Activated B cell treated with CpG ODN at 0.5 μM for 24 hours (primary cell): ENCODE measurements around the gene HOXD13. TPM values are rescaled to one million over a fixed set of nuclear protein-coding genes. Genes with fewer than 3 reads are reported as not detected.

ENCODE experiments used
- ATAC-seq: fragments of 200-7000 bp; cut with Tn5 transposase; one replicate; pipeline ENCODE4 v1.10.0; 2021; ENCODE audit warnings: low read depth, mild to moderate bottlenecking, moderate library complexity
- CTCF ChIA-PET: fragments of 350-600 bp; sonication (Branson Sonifier 250); formaldehyde crosslinking; loops from one replicate; lab custom pipeline; 2021; ENCODE audit warnings: antibody characterized with exemption; lab: Charles Lee
- POLR2A ChIA-PET: fragments of 350-600 bp; sonication (Branson Sonifier 250); formaldehyde crosslinking; loops from one replicate; lab custom pipeline; 2021; ENCODE audit warnings: antibody characterized with exemption; lab: Charles Lee
- DNase-seq: peaks from one replicate; pipeline ENCODE4 v3.0.0; 2022
- H3K27ac Mint-ChIP-seq: one replicate; pipeline ENCODE4 v1.8.0; 2020; ENCODE audit warnings: mixed read lengths
- H3K27me3 Mint-ChIP-seq: one replicate; pipeline ENCODE4 v1.8.0; 2021; ENCODE audit warnings: mixed read lengths
- H3K36me3 Mint-ChIP-seq: one replicate; pipeline ENCODE4 v1.8.0; 2021; ENCODE audit warnings: low read depth, mixed read lengths
- H3K4me1 Mint-ChIP-seq: one replicate; pipeline ENCODE4 v1.8.0; 2021; ENCODE audit warnings: mixed read lengths
- H3K4me3 Mint-ChIP-seq: one replicate; pipeline ENCODE4 v1.8.0; 2020; ENCODE audit warnings: mild to moderate bottlenecking, mixed read lengths
- H3K9me3 Mint-ChIP-seq: one replicate; pipeline ENCODE4 v1.8.0; 2020; ENCODE audit warnings: mixed read lengths
- intact Hi-C: fragments of 100-400 bp; cut with micrococcal nuclease; formaldehyde crosslinking; loops from one replicate; pipeline ENCODE4 v1.15.1; 2024
- total RNA-seq: library from RNA; stranded (reverse); gene quantifications from 2 replicates; pipeline ENCODE4 v1.2.3, GENCODE V29; 2022
- TF ChIP-seq, protein P1 (sequence below): fragments of 200-600 bp; IDR thresholded peaks from one replicate; pipeline ENCODE4 v1.8.0; 2022; ENCODE audit warnings: antibody characterized with exemption, mild to moderate bottlenecking

The HOXD13 gene
- total RNA-seq, 1 donor from 2014 or later, result not detected

GRCh38 chr2:176118601-176119339, 26.2 kb downstream of the HOXD13 start:
- intact Hi-C loops, result no loop called here
- ATAC-seq, result no peak
- no peak for DNase-seq
- TF ChIP-seq, protein P1, sequence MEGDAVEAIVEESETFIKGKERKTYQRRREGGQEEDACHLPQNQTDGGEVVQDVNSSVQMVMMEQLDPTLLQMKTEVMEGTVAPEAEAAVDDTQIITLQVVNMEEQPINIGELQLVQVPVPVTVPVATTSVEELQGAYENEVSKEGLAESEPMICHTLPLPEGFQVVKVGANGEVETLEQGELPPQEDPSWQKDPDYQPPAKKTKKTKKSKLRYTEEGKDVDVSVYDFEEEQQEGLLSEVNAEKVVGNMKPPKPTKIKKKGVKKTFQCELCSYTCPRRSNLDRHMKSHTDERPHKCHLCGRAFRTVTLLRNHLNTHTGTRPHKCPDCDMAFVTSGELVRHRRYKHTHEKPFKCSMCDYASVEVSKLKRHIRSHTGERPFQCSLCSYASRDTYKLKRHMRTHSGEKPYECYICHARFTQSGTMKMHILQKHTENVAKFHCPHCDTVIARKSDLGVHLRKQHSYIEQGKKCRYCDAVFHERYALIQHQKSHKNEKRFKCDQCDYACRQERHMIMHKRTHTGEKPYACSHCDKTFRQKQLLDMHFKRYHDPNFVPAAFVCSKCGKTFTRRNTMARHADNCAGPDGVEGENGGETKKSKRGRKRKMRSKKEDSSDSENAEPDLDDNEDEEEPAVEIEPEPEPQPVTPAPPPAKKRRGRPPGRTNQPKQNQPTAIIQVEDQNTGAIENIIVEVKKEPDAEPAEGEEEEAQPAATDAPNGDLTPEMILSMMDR, result no peak
- H3K27ac Mint-ChIP-seq, result no peak overlapping the region
- H3K27me3 Mint-ChIP-seq, result peaks cover 61% of the 10 kb centered on the region
- H3K36me3 Mint-ChIP-seq, result no peaks in the 10 kb centered on the region
- CTCF ChIA-PET, result interaction anchor here (0.6 kb wide), 1 partner anchor 8 kb away, joined by 3 read pairs; no protein-coding TSS in a partner anchor
- POLR2A ChIA-PET, result no interaction called here
- H3K9me3 Mint-ChIP-seq, result no peaks in the 10 kb centered on the region
- H3K4me1 Mint-ChIP-seq, result peaks cover 8% of the 10 kb centered on the region
- no peak overlapping the region for H3K4me3 Mint-ChIP-seq

DNA sequence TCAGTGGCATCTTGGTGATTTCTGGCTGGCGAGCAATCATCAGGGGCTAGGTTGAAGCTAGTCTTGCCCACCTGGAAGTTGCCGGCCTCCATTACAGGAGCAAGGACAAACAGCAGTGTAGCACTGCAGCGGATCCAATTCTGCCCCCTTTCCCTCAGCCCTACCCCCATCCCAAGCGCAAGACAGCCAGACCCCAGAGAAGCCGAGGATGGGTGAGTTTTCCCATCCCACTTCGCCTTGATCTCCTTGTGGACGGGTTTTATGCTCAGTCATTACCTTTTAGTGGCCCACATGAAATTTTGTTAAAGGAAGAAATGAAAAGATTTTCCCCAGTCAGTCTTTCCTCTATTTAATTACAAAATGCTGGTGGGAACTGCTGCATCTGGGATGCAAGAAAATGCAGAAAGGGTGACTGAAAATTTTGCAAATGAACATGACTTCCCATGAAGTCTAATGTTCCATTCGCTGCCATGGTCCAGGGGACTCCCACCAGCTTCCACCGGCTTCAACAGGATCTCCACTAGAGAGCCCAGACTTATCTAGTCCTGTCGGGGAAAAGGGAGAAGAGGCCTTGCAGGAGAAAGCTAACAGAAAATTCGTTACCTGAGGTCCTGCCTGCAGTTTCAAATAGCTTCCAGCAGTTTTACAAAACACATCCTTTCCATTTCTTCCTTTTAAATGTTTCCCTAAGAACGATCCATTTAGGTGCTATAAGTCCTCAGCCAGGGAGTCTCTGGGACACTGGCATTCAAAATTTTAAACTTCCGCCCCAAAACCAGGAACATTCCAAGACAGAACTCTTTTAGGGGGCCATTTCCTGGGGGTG, 28.1 kb downstream of the HOXD13 start:
- Mint-ChIP-seq H3K4me1 (peaks cover 10% of the 10 kb centered on the region), H3K4me3 (no peak overlapping the region), H3K9me3 (no peaks in the 10 kb centered on the region), H3K36me3 (no peaks in the 10 kb centered on the region), H3K27ac (no peak overlapping the region), H3K27me3 (peaks cover 67% of the 10 kb centered on the region)
- ChIA-PET CTCF (no interaction called here), POLR2A (no interaction called here)
- DNase-seq (no peak), ATAC-seq (no peak)
- TF ChIP-seq, protein P1, result no peak
- intact Hi-C loops, result no loop called here

- no peaks in the 10 kb centered on the region for H3K9me3 Mint-ChIP-seq
- no peak overlapping the region for H3K27ac Mint-ChIP-seq
- intact Hi-C loops, result no loop called here
- ChIA-PET POLR2A (no interaction called here), CTCF (interaction anchor here (0.7 to 1.2 kb wide), 2 partner anchors 428 to 433 kb away, joined by 3 read pairs; no protein-coding TSS in a partner anchor)
- ATAC-seq, result no peak
- peaks cover 10% of the 10 kb centered on the region for H3K4me1 Mint-ChIP-seq
- no peak overlapping the region for H3K4me3 Mint-ChIP-seq
- H3K27me3 Mint-ChIP-seq, result peaks cover 67% of the 10 kb centered on the region
- TF ChIP-seq, protein P1, result no peak
- H3K36me3 Mint-ChIP-seq, result no peaks in the 10 kb centered on the region
- DNase-seq, result no peak
These were observed 28.9 kb downstream of the HOXD13 start for GRCh38 chr2:176121190-176122051.

- H3K4me3 Mint-ChIP-seq, result peak overlapping the region; percentile 59
These were observed 29.6 kb downstream of the HOXD13 start for GRCh38 chr2:176122052-176122682.

More at GRCh38 chr2:176122052-176122682, 29.6 kb downstream of the HOXD13 start:
- TF ChIP-seq, protein P1, result no peak
- Mint-ChIP-seq H3K27ac (no peak overlapping the region), H3K36me3 (no peaks in the 10 kb centered on the region), H3K4me1 (peaks cover 12% of the 10 kb centered on the region), H3K9me3 (no peaks in the 10 kb centered on the region), H3K27me3 (peaks cover 67% of the 10 kb centered on the region)
- DNase-seq (no peak), ATAC-seq (no peak)
- CTCF ChIA-PET, result interaction anchor here (0.7 to 1.2 kb wide), 2 partner anchors 427 to 432 kb away, joined by 3 read pairs; no protein-coding TSS in a partner anchor
- POLR2A ChIA-PET, result no interaction called here
- intact Hi-C loops, result no loop called here
